HL-60 (cell line): ENCODE measurements around the gene PLCG1.
A peak's percentile ranks its signal among the peaks of the same experiment; 100 is the strongest.

Experiments
- DNase-seq, 2 experiments: peaks; one replicate each; pipeline ENCODE4 v3.0.0-alpha.2; 2010 to 2020; ENCODE audit warnings: low read depth in 1 of 2, low spot score in 1 of 2
- H3K27ac ChIP-seq: fragments of 250-450 bp; sonication (Bioruptor Pico); replicated peaks from 2 replicates; pipeline ENCODE4 v1.5.1; 2020; ENCODE audit warnings: mild to moderate bottlenecking, moderate library complexity
- H3K27me3 ChIP-seq: fragments of 250-450 bp; sonication (Bioruptor Pico); 2 replicates; pipeline ENCODE4 v1.5.1; 2021; ENCODE audit warnings: mild to moderate bottlenecking, moderate library complexity; ENCODE audit not compliant: insufficient read depth, poor library complexity, severe bottlenecking
- H3K4me3 ChIP-seq: replicated peaks from 2 replicates; pipeline ENCODE4 v1.5.1; 2011; ENCODE audit warnings: mild to moderate bottlenecking, control low read depth, low read length; ENCODE audit not compliant: insufficient read depth
- GABPA ChIP-seq: IDR thresholded peaks from 2 replicates; pipeline ENCODE4 v1.6.1; 2012; ENCODE audit warnings: low read depth
- POLR2AphosphoS5 ChIP-seq: IDR thresholded peaks from 2 replicates; pipeline ENCODE4 v1.6.1; 2012; ENCODE audit warnings: low read depth
- SPI1 ChIP-seq: IDR thresholded peaks from 2 replicates; pipeline ENCODE4 v1.6.1; 2012; ENCODE audit warnings: low read depth, mild to moderate bottlenecking, borderline replicate concordance
- TF ChIP-seq, protein P1 (sequence below): IDR thresholded peaks from one replicate; pipeline ENCODE4 v1.5.1; 2011; ENCODE audit warnings: low read length, control low read depth, inconsistent platforms; ENCODE audit not compliant: insufficient read depth
- TF ChIP-seq, protein P2 (sequence below): IDR thresholded peaks from 2 replicates; pipeline ENCODE4 v1.6.1; 2012; ENCODE audit warnings: low read depth; ENCODE audit not compliant: insufficient replicate concordance

The PLCG1 gene

DNA sequence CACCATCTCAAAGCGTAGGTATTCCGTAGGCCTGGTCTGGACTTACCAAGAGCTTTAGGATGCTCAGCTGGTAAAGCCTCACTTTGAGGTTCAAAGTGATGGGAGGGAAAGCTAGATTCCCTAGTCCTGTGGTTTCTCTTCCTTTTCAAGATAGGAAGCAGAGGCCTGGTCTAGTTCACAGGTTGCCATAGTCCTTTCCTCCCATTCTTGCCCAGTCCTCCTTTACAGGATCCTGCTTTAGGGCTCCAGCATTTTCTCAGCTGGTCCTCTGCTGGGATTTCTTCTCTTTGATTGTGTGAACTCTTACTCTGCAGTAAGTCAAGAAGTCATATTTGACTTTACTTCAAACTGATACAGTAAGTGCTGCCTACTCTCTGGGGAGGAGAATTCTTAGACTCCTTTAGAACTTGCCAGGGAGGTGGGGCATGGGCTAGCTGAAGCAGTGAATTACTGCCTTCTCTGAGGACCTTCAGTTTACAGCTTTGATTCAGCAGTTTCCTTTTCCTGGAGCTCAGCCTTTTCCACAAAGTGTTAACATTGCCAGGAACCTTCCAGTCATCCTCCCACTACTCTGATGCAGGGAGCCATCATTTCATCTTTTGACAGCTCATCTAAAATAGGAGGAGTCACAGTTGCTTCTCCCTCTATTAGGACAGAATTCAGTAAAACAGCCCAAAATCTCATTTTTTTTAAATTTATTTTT is 42.8 kb upstream of the PLCG1 start:
- TF ChIP-seq, protein P1, sequence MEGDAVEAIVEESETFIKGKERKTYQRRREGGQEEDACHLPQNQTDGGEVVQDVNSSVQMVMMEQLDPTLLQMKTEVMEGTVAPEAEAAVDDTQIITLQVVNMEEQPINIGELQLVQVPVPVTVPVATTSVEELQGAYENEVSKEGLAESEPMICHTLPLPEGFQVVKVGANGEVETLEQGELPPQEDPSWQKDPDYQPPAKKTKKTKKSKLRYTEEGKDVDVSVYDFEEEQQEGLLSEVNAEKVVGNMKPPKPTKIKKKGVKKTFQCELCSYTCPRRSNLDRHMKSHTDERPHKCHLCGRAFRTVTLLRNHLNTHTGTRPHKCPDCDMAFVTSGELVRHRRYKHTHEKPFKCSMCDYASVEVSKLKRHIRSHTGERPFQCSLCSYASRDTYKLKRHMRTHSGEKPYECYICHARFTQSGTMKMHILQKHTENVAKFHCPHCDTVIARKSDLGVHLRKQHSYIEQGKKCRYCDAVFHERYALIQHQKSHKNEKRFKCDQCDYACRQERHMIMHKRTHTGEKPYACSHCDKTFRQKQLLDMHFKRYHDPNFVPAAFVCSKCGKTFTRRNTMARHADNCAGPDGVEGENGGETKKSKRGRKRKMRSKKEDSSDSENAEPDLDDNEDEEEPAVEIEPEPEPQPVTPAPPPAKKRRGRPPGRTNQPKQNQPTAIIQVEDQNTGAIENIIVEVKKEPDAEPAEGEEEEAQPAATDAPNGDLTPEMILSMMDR = no peak
- Histone ChIP-seq H3K27me3 (no peaks in the 10 kb centered on the region), H3K27ac (no peak overlapping the region), H3K4me3 (no peak overlapping the region)
- no peak for DNase-seq

DNA sequence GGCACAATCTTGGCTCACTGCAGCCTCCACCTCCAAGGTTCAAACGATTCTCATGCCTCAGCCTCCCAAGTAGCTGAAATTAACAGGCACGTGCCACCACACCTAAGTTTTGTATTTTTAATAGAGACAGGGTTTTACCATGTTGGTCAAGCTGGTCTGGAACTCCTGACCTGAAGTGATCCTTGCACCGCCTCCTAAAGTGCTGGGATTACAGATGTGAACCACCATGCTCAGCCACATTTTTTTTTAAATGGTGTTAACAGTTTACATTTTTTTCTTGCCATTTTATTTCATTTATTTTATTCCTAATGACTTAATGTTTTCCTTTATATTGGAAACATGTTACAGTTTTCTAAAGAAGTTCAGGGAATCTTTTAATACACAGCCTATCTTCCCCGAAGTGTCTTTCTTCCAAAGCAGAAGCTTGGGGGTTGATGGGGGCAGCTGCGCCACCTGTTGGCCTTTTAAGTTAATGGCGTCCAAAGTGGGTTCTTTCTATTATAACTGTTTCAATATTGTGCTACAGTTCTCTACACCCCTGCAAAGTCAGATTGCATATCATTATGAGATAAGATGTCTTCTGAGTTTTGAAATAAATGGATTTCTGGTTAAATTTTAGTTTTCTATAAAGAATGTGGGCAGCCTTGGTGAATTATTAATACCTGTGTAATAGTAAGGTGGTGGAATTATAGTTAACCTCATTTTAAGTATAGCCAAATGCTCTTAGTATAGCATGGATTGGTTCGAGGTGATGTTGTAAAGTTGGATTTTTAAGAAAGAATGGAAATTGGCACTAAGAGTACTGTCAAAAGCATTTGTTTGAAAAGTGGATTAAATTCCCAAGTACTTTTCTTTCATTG is 42.0 kb upstream of the PLCG1 start:
- DNase-seq = peak; percentile 17 to 50
- H3K4me3 ChIP-seq = no peak overlapping the region
- H3K27me3 ChIP-seq = no peaks in the 10 kb centered on the region
- H3K27ac ChIP-seq = no peak overlapping the region
- TF ChIP-seq, protein P1 = peak; percentile 73
- TF ChIP-seq POLR2AphosphoS5 (no peak), GABPA (no peak), SPI1 (no peak)
- TF ChIP-seq, protein P2, sequence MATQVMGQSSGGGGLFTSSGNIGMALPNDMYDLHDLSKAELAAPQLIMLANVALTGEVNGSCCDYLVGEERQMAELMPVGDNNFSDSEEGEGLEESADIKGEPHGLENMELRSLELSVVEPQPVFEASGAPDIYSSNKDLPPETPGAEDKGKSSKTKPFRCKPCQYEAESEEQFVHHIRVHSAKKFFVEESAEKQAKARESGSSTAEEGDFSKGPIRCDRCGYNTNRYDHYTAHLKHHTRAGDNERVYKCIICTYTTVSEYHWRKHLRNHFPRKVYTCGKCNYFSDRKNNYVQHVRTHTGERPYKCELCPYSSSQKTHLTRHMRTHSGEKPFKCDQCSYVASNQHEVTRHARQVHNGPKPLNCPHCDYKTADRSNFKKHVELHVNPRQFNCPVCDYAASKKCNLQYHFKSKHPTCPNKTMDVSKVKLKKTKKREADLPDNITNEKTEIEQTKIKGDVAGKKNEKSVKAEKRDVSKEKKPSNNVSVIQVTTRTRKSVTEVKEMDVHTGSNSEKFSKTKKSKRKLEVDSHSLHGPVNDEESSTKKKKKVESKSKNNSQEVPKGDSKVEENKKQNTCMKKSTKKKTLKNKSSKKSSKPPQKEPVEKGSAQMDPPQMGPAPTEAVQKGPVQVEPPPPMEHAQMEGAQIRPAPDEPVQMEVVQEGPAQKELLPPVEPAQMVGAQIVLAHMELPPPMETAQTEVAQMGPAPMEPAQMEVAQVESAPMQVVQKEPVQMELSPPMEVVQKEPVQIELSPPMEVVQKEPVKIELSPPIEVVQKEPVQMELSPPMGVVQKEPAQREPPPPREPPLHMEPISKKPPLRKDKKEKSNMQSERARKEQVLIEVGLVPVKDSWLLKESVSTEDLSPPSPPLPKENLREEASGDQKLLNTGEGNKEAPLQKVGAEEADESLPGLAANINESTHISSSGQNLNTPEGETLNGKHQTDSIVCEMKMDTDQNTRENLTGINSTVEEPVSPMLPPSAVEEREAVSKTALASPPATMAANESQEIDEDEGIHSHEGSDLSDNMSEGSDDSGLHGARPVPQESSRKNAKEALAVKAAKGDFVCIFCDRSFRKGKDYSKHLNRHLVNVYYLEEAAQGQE = no peak

DNA sequence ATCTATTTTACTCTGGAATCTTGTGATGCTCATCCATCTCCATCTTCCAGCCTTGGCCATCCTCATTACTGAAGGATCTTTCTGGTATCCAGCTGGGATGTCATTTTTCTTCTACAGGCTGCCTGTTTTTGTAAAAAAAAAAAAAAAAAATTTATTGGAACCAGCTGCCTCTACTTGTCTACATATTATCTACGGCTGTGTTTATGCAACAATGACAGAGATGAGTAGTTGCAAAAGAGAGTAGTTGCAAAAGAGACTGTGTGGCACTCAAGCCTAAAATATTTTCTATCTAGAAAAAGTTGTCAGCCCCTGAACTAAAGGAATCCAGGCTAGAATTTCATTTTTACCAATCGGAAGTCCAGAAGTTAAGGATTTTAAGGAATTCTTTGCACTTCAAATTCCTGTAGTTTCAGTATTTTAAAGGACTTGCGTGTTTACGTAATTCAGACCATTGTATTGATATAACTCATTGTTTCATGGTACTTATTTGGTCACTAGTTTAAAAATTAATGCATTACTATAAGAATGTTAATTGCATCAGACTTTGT is 38.6 kb upstream of the PLCG1 start:
- TF ChIP-seq SPI1 = no peak
- TF ChIP-seq, protein P2 = no peak
- Histone ChIP-seq H3K27me3 (no peaks in the 10 kb centered on the region), H3K4me3 (no peak overlapping the region), H3K27ac (no peak overlapping the region)
- peak in 1 of 2 experiments; percentile 26 for DNase-seq

DNA sequence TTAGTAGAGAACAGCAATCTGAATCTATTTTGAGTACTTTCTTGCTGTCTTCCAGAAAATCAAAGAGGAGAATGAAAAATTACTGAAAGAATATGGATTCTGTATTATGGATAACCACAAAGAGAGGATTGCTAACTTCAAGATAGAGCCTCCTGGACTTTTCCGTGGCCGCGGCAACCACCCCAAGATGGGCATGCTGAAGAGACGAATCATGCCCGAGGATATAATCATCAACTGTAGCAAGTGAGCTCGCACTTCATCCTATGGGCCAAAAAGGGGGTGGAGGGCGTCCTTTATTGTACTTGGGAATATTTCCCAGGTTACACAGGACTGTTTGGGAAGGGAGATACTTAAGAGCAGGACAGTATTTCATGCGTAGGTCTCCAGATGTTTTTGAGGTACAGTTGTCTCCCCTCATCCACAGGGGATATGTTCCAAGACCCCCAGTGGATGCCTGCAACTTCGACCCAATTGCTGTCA is 37.3 kb upstream of the PLCG1 start:
- no peak for DNase-seq
- no peak for TF ChIP-seq POLR2AphosphoS5
- no peak for TF ChIP-seq SPI1
- TF ChIP-seq GABPA = no peak
- TF ChIP-seq, protein P2 = no peak
- TF ChIP-seq, protein P1 = no peak
- H3K27ac ChIP-seq = no peak overlapping the region
- no peaks in the 10 kb centered on the region for H3K27me3 ChIP-seq
- no peak overlapping the region for H3K4me3 ChIP-seq
